Measurements from ENCODE around the gene CYCS. TPM values are rescaled to one million over a fixed set of nuclear protein-coding genes. Genes with fewer than 3 reads are reported as not detected.

CYCS gene
- total RNA-seq, 6 experiments from 2014 or later = 113 to 142 (median 130) TPM

- no peak for TF ChIP-seq CTCF (IDR thresholded peaks at IDR 0.05)
- no peak overlapping the region for H3K27ac Mint-ChIP-seq
- no peaks in the 10 kb centered on the region for H3K36me3 Mint-ChIP-seq (ENCODE audit: low read depth)
- peaks cover 9% of the 10 kb centered on the region for H3K27me3 Mint-ChIP-seq (ENCODE audit: insufficient read depth)
- no peaks in the 10 kb centered on the region for H3K4me1 Mint-ChIP-seq (ENCODE audit: low read depth)
- H3K9me3 Mint-ChIP-seq = no peaks in the 10 kb centered on the region
- DNase-seq = no peak
- no peak overlapping the region for H3K4me3 Mint-ChIP-seq
Observed at GRCh38 chr7:25149836-25150235, 24.8 kb upstream of the CYCS start.

DNA sequence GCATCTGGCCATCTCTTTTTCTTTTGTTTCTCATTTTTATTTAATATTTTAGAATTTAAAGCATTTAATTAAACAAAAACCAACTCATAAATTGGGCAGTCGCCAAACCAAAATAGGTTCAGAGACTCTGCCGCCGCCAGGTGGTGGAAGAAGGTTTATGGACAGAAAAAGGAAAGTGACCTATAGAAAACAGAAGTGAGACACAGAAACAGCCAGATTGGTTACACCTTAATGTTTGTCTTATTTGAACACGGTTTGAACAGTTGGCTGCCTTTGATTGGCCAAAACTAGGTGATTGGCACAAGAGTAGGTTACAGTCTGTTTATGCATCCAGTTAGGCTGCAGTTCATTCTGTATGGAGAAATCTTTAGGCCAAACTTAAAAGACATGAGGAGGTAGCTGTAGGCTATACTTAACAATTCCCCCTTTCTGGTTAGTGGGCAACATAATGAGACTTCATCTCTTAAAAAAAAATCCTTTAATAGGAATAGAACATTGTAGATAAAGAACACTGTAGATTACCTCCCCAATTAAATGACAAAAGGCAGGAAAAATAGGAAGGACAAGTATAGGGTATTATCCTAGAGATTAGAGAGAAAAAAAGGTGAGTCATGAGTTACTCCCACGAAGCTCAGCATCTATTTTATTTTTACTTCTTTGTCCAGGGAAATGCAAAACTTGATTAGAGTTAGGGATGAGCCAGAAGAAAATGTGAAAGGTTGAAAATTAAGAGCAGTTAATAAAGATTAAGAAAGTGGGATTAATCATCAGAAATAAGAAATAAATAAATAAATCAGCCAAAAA is 23.9 kb upstream of the CYCS start:
- no peak for DNase-seq
- Mint-ChIP-seq H3K27me3 (ENCODE audit: insufficient read depth) (peaks cover 7% of the 10 kb centered on the region), H3K4me3 (no peak overlapping the region), H3K27ac (no peak overlapping the region), H3K9me3 (no peaks in the 10 kb centered on the region), H3K4me1 (ENCODE audit: low read depth) (no peaks in the 10 kb centered on the region), H3K36me3 (ENCODE audit: low read depth) (no peaks in the 10 kb centered on the region)
- no peak; the same call in 1 of the 2 replicates for TF ChIP-seq CTCF (IDR thresholded peaks at IDR 0.05)

DNA sequence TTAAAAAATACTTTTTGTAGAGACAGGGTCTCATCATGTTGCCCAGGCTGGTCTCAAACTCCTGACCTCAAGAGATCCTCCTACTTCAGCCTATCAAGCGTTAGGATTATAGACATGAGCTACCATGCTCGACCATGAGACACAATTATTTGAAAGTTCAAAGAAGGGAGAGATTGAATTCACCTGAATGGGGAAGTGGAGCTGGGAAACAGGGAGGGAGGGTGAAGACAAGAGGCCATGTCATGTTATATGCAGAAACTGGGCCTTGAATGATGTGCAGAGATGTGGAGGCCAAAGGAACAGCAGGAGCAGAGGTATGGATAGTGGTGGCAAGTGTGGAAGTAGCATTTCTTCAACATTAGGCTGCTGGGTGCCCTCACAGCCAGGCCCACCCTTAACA is 18.7 kb upstream of the CYCS start:
- H3K36me3 Mint-ChIP-seq (ENCODE audit: low read depth) = no peaks in the 10 kb centered on the region
- DNase-seq = no peak
- H3K27ac Mint-ChIP-seq = no peak overlapping the region
- H3K27me3 Mint-ChIP-seq (ENCODE audit: insufficient read depth) = peaks cover 4% of the 10 kb centered on the region; the same call in 1 of the 2 replicates
- H3K4me3 Mint-ChIP-seq = no peak overlapping the region
- H3K9me3 Mint-ChIP-seq = no peaks in the 10 kb centered on the region
- no peaks in the 10 kb centered on the region for H3K4me1 Mint-ChIP-seq (ENCODE audit: low read depth)
- TF ChIP-seq CTCF (IDR thresholded peaks at IDR 0.05) = no peak

- Mint-ChIP-seq H3K36me3 (ENCODE audit: low read depth) (no peaks in the 10 kb centered on the region), H3K4me3 (no peak overlapping the region), H3K4me1 (ENCODE audit: low read depth) (no peaks in the 10 kb centered on the region), H3K27me3 (ENCODE audit: insufficient read depth) (peaks cover 10% of the 10 kb centered on the region; the same call in 1 of the 2 replicates), H3K9me3 (no peaks in the 10 kb centered on the region), H3K27ac (no peak overlapping the region)
- no peak for DNase-seq
- no peak for TF ChIP-seq CTCF (IDR thresholded peaks at IDR 0.05)
Observed at GRCh38 chr7:25139536-25139935, 14.5 kb upstream of the CYCS start.

DNA sequence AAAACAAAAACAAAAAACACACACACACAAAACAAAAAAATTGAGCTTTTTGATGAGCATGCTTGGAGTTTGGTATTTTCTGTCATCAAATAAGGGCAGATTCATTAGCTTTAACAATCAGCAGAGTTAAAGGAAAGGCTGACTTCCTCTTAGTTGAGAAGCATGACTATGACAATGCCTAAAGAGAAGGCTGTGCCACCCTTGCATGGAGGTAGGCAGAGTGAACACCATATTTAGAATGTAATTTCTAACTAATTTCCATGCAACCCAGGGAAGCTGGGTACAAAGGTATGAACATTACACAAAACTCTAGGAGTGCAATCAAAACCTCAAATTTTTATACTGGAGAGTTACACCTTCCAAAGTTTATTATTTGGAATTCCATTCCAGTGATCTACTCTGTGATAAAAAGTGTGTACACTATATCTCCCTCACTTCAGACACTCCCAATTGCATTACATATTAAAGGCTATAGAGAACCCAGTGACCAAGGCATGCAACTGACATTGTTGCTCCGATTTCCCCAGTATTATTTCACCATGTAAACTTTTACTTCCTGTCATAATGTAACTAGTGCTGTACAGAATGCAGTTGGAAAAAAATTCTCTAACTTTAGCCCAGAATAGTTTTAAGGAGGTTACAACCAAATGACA is 9.4 kb upstream of the CYCS start:
- DNase-seq = no peak
- Mint-ChIP-seq H3K4me3 (no peak overlapping the region), H3K9me3 (no peaks in the 10 kb centered on the region), H3K36me3 (ENCODE audit: low read depth) (no peaks in the 10 kb centered on the region), H3K27ac (no peak overlapping the region), H3K4me1 (ENCODE audit: low read depth) (no peaks in the 10 kb centered on the region), H3K27me3 (ENCODE audit: insufficient read depth) (peaks cover 10% of the 10 kb centered on the region)
- no peak for TF ChIP-seq CTCF (IDR thresholded peaks at IDR 0.05)
